Ecto neural progenitor cell (in vitro differentiated cells): ENCODE results near the gene CFAP54.

Experiments
- DNase-seq: peaks from one replicate; pipeline ENCODE4 v3.0.0-alpha.2; 2018; ENCODE audit warnings: low spot score

CFAP54 gene

DNA sequence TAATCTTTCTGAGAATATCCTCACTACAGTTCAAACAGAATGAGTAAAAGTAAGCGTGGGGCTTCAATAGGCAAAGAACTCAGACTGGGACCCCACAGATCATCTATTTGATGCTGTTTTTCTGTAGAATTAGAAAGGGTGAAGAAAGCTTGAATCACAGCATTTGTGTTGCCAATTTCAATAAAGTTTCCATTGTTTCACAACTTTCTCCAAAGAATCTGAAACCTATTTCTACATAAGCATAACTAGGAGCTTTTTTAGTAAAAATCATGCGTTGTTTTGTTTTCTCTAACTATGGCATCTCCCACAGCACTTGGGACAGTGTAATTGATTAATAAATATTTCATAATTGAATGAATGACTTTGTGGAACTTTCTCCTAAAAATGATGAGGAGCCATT lies 401.0 kb downstream of the CFAP54 start:
- no peak for DNase-seq

DNA sequence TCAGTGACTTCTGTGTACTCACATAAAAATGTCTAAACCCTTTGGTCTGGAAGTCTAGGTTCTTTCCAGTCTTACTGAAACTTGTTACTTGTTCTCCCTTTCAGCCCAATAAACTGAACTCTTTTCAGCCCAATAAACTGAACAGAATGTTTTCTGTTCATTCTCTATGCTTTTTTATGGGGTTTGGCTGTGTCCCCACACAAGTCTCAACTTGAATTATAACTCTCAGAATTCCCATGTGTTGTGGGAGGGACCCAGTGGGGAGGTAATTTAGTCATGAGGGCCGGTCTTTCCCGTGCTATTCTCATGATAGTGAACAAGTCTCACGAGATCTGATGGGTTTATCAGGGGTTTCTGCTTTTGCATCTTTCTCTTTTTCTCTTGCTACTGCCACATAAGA lies 402.7 kb downstream of the CFAP54 start:
- no peak for DNase-seq

DNA sequence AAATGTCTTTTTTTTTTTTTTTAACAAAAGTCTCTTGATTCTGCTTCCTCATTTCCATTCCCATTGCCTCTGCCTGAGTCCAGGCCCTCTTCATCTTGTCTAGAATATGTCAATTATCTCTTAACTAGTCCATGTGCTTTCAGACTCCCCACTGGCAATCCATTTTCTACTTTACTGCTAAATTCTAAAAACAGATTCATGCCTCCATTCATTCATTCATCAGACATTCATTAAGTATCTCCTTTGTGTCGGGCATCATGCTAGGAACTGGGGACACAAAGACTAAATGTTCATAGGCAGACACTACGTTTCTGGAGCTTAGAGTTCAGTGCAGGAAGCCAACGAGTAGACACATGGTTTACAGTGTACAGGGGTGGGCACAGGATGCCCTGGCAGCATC lies 408.0 kb downstream of the CFAP54 start:
- no peak for DNase-seq

DNA sequence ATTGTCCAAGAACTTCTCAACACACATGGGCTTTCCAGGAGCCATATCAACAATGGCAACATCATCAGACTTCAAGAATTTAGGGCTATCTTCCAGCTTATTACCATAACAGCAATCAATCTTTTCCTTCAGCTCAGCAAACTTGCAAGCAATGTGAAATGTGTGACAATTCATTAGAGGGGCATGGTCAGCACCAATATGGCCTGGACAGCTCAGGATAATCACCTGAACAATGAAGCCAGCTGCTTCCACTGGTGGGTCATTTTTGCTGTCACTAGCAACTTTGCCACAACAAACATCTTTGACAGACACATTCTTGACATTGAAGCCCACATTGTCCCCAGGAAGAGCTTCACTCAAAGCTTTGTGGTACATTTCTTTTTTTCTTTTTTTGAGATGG lies 411.8 kb downstream of the CFAP54 start:
- DNase-seq: no peak

DNA sequence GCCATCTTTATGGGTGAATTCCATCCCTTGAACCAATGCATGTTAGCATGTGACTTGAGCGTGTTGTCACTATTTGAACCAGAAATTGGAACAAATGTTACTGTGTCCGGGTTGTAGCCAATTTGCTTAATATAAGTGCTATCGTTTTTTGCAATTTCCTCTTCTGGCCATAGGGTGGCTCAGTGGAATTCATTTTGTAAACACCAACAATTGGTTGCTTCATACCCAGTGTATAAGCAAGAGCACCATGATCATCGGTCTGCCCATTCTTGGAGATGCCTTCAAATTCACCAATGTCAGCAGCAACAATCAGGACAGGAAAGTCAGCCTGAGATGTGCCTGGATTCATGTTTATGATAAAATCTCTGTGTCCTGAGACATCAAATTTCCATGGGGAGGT lies 412.7 kb downstream of the CFAP54 start:
- DNase-seq: no peak

DNA sequence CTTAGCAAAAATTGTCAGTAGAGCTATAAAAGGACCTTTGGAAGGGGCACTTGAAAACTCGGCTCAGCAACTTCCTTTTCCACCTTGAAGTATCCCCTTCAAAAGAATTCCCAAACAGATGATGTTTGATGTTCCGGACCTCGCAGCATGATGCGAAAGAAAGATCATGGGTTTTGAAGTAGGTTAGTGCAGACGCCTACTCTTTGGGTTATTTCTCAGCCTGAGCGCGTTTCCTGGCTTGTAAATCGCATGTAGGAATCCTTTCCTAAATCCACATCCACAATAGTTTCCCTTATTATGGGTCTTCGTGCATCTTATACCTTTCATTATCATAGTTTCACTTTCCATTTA lies 417.1 kb downstream of the CFAP54 start:
- DNase-seq: no peak

DNA sequence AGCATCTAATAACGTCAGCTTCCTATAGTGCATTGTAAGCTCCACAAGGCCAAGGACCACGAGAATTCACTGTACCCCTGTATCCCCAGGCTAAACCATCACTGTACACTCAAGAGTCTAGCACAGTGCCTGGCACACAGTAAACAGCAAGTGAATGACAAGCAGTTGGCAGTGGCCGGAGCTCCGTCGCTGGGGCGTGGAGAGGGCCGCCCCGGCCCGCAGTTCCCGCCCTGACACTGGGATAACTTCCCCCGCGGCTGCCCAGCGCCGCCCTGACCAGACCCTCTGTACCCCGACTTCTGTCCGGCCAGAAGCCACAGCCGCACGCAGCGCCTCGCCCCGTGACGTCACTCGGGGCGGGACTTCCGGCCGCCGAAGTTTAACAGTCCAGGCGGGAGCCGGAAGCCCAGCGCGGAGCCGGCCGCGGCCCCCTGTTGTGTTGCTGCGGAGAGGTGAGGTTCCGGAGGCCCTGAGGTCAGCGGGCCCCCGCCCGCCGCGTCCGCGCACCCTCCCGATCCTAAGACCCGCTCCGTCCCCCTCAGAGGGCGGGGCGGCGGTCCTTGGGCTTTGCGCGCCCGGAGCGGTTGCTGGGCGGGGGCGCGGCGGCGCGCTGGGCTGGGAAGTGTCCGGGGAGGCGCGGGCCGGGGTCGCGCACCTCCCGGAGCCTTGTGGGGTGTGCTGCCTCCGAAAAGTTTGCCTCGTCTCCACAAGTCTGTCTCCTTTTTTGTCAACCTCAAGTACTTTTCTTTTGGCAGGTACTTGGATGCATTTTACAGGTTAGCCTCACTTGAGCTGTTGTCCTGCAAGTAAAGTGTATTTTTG lies 417.7 kb downstream of the CFAP54 start, which contains the start of gene NEDD1:
NEDD1 (plus strand) TSS at position 409 of the 822 bp plus-strand sequence. CDS start 2,503 bp downstream, outside the sequence.
- peak; percentile 96 for DNase-seq

DNA sequence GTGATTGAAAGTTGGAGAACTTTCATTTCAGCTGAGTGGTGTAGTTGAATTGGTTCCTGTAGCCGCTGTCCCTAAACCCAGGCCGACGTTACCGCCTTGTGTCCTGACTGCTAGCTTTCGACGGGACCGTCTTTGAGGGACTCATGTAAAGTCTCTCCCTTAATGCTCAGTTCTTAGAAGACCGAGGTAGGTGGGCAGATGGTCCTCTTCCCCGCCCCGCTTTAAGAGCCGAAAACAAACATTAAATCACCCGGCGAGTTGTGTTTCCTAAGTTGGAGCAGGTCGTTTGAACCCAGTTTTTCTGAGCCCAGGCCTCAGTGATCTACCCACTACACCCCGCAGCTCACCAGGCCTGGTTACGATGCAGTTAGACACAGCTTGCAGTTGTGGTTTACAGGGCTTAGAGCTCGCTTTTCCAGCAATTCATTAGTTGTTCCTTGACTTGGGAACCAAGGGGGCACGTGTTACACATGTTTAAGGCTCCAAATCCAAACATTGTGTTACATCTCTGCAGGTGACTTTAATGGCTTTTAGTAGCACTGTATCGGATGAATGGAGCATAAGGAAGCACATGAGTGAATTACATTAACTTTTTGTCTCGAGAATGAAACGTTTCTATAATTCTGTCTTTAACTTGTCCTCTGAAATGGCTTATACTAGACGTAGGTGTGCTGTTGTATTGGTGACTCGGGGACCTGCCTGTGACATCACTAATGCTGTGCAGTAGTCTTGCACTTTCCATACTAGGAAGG lies 418.5 kb downstream of the CFAP54 start:
- DNase-seq: peak; percentile 60

DNA sequence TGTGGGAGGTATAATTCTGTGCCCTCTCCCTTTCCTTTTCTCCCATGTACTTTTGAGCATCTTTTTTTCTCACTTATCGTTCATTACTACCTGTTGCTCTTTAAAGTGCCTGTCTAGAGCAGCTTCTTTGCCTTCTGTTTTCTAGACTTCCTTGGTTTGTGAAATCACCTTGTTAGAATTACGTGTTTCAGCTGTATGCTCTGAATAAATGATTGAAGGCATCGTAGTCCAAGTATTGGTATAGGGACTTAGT lies 419.0 kb downstream of the CFAP54 start:
- DNase-seq: no peak

DNA sequence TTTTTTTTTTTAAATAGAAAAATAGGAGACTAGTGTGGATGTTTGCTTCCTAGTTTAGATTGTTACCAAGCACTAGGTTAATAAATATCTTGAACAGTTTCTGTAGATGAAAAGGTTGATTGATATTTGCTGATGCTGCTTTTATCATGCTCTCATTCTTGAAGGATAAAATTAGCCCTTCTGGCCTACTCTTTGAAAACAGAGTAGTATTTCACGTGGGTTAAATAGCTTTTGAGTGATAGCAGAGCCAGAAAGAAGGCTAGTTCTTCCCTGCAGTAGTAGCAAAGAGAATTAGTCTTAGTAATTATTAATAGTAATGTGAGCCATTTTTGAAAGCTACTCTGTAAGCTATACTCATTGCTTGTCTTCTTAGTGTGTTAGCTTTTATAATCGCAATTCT lies 422.9 kb downstream of the CFAP54 start:
- no peak for DNase-seq

DNA sequence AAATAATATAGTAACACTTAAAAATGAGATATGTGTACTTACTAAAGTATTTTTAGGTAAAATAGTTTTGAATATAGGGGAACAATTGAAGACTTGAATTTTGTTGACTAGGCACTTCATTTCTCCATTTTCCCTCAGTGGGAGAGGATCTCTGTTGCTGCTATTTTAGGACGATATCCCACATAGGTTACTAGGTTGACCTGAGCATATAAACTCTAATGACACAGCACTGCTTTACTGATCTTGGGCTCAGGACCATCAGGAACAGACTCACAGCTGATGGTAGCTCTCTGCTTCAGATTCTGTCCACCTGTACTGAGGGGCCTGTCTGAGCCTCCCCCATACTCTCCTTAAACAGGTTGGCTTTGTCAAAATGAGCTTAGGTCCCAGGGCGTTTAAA lies 423.6 kb downstream of the CFAP54 start:
- DNase-seq: no peak

DNA sequence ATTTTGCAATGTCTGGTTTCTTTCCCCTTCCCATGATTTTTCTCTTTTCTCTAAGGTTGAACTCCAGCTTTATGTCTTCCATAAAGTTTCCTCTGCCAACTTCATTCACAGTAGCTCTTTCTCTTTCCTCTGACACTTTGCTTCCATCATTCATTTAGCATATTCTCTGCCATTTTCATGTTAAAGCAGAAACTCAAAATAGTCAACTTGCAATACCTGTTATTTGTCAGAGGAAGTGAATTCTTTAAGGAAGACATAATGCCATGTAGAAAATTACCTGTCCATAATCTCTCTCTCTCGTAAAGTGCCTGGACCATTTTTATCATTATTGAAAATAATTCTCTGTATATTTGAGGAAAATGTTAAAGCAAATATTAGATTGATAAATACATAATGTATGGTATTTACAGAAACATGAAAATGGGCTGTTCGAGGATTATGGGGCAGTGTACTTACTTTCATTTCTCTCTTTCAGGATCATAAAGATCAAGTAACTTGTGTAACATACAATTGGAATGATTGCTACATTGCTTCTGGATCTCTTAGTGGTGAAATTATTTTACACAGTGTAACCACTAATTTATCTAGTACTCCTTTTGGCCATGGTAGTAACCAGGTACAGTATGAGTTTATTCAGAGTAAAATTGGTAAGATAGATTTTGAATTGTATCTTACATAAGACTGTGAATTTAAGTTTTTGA lies 430.3 kb downstream of the CFAP54 start:
- no peak for DNase-seq
